Subcutaneous abdominal adipose tissue (tissue), 5 donors: ENCODE data around the gene SCAANT1.
A peak's percentile ranks its signal among the peaks of the same experiment; 100 is the strongest.

Experiments used
- H3K27ac ChIP-seq: one replicate; pipeline ENCODE4 v1.7.0; 2013; ENCODE audit warnings: low read depth, mild to moderate bottlenecking, inconsistent platforms, low read length, moderate library complexity
- H3K27me3 ChIP-seq, 5 donors: one replicate each; pipeline ENCODE4 v1.7.0; 2013; ENCODE audit warnings: low read length in 5 of 5, inconsistent platforms in 1 of 5; ENCODE audit not compliant: control insufficient read depth in 5 of 5, insufficient read depth in 4 of 5
- H3K36me3 ChIP-seq, 5 donors: one replicate each; pipeline ENCODE4 v1.7.0; 2013; ENCODE audit warnings: low read length in 5 of 5; ENCODE audit not compliant: control insufficient read depth in 5 of 5, insufficient read depth in 5 of 5
- H3K4me1 ChIP-seq, 5 donors: one replicate each; pipeline ENCODE4 v1.7.0; 2013; ENCODE audit warnings: low read length in 5 of 5, mild to moderate bottlenecking in 3 of 5, moderate library complexity in 1 of 5; ENCODE audit not compliant: control insufficient read depth in 5 of 5, insufficient read depth in 5 of 5
- H3K4me3 ChIP-seq, 5 donors: one replicate each; pipeline ENCODE4 v1.7.0; 2013; ENCODE audit warnings: low read length in 5 of 5, low read depth in 1 of 5
- H3K9ac ChIP-seq, 5 donors: one replicate each; pipeline ENCODE4 v1.7.0; 2013; ENCODE audit warnings: low read length in 5 of 5, mild to moderate bottlenecking in 4 of 5, moderate library complexity in 3 of 5
- H3K9me3 ChIP-seq, 5 donors: one replicate each; pipeline ENCODE4 v1.7.0; 2013; ENCODE audit warnings: low read length in 5 of 5; ENCODE audit not compliant: control insufficient read depth in 5 of 5
- donor health status: healthy.
- donor health status: healthy.
- donor health status: healthy.
- donor health status: healthy.
- donor health status: healthy.

The SCAANT1 gene

DNA sequence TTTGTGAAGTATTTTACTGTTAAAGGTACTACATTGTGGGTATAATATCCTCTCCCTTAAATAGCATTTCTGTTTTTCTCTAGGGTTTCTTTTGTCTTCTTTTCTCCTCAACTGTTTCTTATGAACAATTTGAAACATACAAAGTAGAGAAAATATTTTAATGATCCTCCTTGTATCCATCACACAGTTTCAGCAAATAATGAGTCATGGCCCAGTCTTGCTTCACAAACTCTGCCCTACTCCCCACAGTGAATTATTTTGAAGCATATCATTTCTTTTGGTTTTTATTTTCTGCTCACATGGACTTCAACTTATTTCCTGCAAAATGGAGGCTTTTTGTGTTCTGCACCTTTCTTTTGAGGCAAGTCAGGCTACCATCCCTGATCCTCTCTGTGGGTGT is 6.1 kb upstream of the SCAANT1 start:
- Histone ChIP-seq H3K27ac (no peak overlapping the region), H3K9ac (no peak overlapping the region), H3K27me3 (no peaks in the 10 kb centered on the region), H3K4me3 (no peak overlapping the region), H3K4me1 (peaks cover 0 to 23% (median 12%) of the 10 kb centered on the region in 5 donors), H3K9me3 (no peaks in the 10 kb centered on the region), H3K36me3 (peaks cover 22 to 40% (median 25%) of the 10 kb centered on the region in 5 donors)

DNA sequence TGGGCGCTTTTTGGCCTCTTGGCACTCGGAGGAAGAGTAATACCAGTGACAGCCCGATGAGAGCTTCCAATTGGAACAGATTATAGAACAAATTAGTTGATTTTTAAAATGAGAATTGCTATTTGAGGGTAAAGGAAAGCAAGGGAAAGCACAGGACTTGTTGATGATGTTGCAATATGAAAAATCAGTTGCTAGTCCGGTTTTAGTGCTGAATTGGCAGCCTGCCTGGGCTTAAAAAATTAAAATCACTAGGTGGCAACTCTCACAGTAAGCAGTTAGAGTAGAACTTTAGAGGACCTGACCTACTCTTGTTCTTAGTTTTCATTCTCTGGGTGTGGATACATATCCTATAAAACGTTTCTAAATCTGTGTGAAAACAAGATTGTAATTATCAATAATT is 2.1 kb upstream of the SCAANT1 start:
- Histone ChIP-seq H3K4me1 (peaks cover 0 to 38% (median 26%) of the 10 kb centered on the region in 5 donors), H3K36me3 (peaks cover 9 to 32% (median 18%) of the 10 kb centered on the region in 5 donors), H3K4me3 (no peak overlapping the region), H3K9me3 (no peaks in the 10 kb centered on the region), H3K27ac (peak overlapping the region; percentile 15), H3K9ac (peak overlapping the region in 1 of 5 donors; percentile 72), H3K27me3 (no peaks in the 10 kb centered on the region)

- peak overlapping the region; percentile 55 for H3K27ac ChIP-seq
- peak overlapping the region; percentile 41 to 72 (median 68) for H3K9ac ChIP-seq
- no peaks in the 10 kb centered on the region for H3K9me3 ChIP-seq
- H3K36me3 ChIP-seq, result peaks cover 0 to 20% (median 11%) of the 10 kb centered on the region in 5 donors
- peaks cover 0 to 37% (median 26%) of the 10 kb centered on the region in 5 donors for H3K4me1 ChIP-seq
- H3K4me3 ChIP-seq, result peak overlapping the region; percentile 70 to 81 (median 77)
- H3K27me3 ChIP-seq, result no peaks in the 10 kb centered on the region
Measured at GRCh38 chr3:63912768-63913588, 795 bp upstream of the SCAANT1 start.

- Histone ChIP-seq H3K9me3 (no peaks in the 10 kb centered on the region), H3K27ac (peak overlapping the region; percentile 89), H3K4me1 (peaks cover 0 to 33% (median 26%) of the 10 kb centered on the region in 5 donors), H3K27me3 (no peaks in the 10 kb centered on the region), H3K4me3 (peak overlapping the region; percentile 60 to 89 (median 77)), H3K36me3 (peaks cover 0 to 8% (median 4%) of the 10 kb centered on the region in 5 donors), H3K9ac (peak overlapping the region; percentile 48 to 93 (median 77))
Measured at GRCh38 chr3:63911509-63911872, 692 bp downstream of the SCAANT1 start.

GRCh38 chr3:63910891-63911290 is 1.3 kb downstream of the SCAANT1 start:
- Histone ChIP-seq H3K9me3 (no peaks in the 10 kb centered on the region), H3K9ac (peak overlapping the region in 2 of 5 donors; percentile 75 to 77), H3K36me3 (peaks cover under 1 to 7% (median 2%) of the 10 kb centered on the region in 5 donors), H3K4me1 (peaks cover 0 to 33% (median 26%) of the 10 kb centered on the region in 5 donors), H3K27me3 (no peaks in the 10 kb centered on the region), H3K27ac (peak overlapping the region; percentile 89), H3K4me3 (peak overlapping the region in 4 of 5 donors; percentile 60 to 81 (median 74))

DNA sequence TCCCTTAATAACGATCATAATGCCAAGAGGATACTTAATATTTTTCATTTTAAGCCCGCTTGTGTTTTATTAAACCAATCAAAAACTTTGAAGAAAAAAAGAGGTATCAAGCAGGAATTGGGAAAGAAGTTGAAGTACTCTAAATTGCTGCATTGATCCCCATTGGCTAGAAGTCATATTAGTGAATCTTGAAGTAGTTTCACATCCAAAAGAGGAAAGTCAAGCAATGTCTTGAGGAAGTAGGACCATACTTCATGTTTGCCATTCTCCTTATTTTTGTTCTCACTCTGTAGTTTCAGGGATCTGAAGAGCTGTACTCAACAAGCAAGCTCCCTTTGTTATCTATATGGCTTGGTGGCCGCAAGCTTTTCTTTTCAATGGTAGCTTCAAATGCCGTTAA is 2.2 kb downstream of the SCAANT1 start:
- Histone ChIP-seq H3K27ac (no peak overlapping the region), H3K27me3 (no peaks in the 10 kb centered on the region), H3K36me3 (peaks cover 0 to 4% (median 0%) of the 10 kb centered on the region in 5 donors), H3K9me3 (no peaks in the 10 kb centered on the region), H3K4me3 (no peak overlapping the region), H3K9ac (no peak overlapping the region), H3K4me1 (peaks cover 0 to 33% (median 26%) of the 10 kb centered on the region in 5 donors)

DNA sequence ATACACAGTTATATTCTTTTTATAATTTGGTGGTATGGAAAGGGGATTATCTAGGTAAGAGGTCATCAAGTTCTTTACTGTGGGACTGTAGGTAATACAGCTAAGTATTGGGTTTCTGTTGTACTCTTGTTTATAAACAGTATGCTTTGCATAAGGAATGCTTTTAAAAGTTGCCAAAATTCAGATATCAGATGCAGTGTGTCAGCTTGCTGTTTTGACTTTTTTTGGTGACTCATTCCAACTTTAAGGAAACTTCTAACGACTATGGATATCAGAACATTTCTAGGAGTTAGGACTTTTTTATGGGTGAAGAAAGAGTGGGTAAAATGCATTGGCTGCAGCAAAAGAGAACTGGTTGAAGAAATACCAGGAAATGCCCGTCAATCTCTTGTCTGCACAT is 2.8 kb downstream of the SCAANT1 start:
- Histone ChIP-seq H3K27me3 (no peaks in the 10 kb centered on the region), H3K9ac (no peak overlapping the region), H3K9me3 (no peaks in the 10 kb centered on the region), H3K27ac (no peak overlapping the region), H3K36me3 (peaks cover 0 to 6% (median 0%) of the 10 kb centered on the region in 5 donors), H3K4me1 (peaks cover 0 to 32% (median 24%) of the 10 kb centered on the region in 5 donors), H3K4me3 (no peak overlapping the region)

GRCh38 chr3:63908776-63909175 is 3.4 kb downstream of the SCAANT1 start:
- Histone ChIP-seq H3K27ac (no peak overlapping the region), H3K4me1 (peaks cover 0 to 25% (median 18%) of the 10 kb centered on the region in 5 donors), H3K27me3 (no peaks in the 10 kb centered on the region), H3K36me3 (peaks cover 0 to 6% (median 0%) of the 10 kb centered on the region in 5 donors), H3K9me3 (no peaks in the 10 kb centered on the region), H3K4me3 (no peak overlapping the region), H3K9ac (no peak overlapping the region)

GRCh38 chr3:63908081-63908736 is 4.0 kb downstream of the SCAANT1 start:
- Histone ChIP-seq H3K9me3 (no peaks in the 10 kb centered on the region), H3K4me1 (peaks cover 0 to 20% (median 13%) of the 10 kb centered on the region in 5 donors), H3K27ac (no peak overlapping the region), H3K9ac (no peak overlapping the region), H3K27me3 (no peaks in the 10 kb centered on the region), H3K36me3 (peaks cover 0 to 6% (median 0%) of the 10 kb centered on the region in 5 donors), H3K4me3 (no peak overlapping the region)
